NCI-H226 (cell line): ENCODE data around the gene DDN.
A peak's percentile ranks its signal among the peaks of the same experiment; 100 is the strongest.

Experiments
- DNase-seq: peaks from one replicate; pipeline ENCODE4 v3.0.0-alpha.2; 2015

Gene DDN

GRCh38 chr12:48999371-49000131 is at the start of gene DDN:
Gene DDN, minus strand, starts transcription at chr12:48999375. Its CDS starts 88 bp downstream, at chr12:48999287.
- no peak for DNase-seq

GRCh38 chr12:49048953-49049352 is 49.8 kb upstream of the DDN start:
- DNase-seq: no peak

GRCh38 chr12:49046129-49046895 is 47.1 kb upstream of the DDN start:
- no peak for DNase-seq

DNA sequence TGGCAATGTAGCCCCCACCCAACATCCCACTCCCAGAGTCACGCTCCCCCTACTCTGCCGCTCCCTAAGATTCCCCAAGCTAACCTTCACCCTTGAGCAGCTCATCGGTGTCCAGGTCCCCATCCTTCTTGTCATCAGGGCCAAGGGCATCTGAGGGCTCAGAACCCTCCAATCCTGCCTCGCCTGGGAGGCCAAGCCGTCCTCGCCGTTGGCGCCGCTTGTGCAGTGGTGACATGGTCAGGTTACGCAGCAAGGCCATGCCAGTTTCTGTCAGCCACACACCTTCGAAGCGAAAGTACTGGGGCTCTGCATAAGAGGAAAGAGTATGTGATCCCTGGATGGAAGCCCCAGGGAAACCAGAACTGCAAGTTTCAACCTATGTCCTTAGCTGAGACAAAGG is 45.5 kb upstream of the DDN start:
- DNase-seq: no peak

DNA sequence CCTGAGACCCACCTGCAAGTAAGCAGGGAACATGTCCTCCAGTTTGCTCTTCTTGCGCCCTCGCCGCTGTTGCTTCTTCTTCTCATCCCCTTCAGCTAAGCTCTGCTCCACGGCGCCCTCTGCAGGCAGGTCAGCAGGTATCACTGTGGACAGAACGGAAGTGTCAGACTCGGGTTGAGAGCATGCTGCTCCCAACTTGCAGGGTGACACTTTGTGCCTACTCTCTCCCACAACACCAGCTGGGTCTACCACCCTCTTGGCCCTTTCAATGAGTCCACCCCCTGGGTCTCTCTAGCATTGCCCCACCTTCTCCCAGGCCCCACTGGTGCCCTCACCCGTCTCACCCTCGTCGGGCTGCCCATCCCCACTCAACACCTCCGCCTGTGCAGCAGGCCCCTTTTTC is 44.7 kb upstream of the DDN start:
- DNase-seq: peak; percentile 26

- DNase-seq: no peak
Observed at GRCh38 chr12:49043241-49043640, 44.1 kb upstream of the DDN start.

DNA sequence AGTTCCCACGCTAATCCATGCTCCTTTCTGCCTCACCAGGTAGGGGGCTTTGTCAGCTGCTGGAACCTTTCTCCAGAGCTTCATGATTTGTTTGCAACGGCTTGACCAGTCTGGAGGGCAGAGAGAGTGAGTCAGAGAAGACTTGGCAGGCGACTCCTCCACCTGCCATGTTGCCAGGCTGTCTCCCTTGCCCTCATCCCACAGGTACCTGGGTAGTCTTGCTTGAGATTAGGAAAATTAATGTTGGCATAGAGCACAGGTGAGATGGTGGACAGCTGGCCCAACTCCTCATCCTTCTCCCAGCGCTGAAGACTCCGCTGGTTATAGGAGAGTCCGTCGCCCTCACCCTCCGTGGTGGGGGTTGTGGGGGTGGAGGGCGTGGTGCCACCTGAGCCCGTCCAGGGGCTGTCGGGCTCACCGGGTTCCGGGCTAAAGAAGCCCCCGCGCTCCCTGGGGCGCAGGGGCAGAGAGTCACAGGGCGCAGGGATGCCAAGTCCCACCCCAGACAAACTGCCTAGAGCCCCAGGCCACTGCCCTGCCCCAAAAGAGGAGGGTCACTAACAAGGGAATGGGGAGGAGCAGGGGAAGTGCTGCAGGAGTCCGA is 42.8 kb upstream of the DDN start:
- peak; percentile 44 for DNase-seq

DNA sequence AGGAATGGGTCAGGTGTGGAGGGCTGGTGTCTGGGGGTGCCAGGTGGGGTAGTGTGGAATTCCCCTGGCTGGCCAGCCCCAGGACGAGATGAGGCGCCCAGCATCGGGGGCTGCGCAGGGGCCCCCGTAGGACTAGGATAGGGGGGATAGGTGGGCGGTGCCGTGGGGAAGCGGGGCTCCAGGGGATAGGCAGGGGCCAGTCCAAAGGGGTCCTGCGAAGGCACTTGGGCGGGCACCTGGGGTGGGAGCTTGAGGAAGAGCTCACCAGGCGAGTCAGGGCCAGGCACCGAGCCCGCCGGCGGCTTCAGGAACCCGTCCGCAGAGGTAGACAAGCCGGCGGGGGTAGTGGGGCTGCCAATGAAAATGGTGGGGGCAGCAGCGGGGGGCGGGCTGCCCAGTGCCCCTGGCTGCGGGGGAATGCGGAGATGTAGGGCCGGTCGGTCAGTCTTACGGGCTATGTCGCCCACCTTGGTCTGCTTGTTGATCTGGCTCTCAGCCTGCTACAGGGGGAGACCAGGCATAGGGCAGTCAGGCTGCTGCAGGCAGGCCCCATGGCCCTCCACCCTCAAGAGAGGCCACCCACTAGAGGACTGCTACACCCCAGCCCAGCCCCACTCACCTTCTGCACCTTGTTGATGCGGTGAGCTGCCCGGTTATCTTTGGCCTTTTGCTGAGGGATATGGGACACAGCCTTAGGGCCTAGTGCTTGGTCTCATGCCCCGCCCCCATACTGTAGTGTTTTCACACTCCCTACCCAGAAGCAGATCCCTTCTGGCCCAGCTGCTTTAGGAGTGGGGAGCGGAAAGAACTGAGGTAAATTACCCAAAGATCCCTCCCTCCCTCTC is 42.1 kb upstream of the DDN start:
- DNase-seq: no peak

GRCh38 chr12:49040364-49040855 is 41.2 kb upstream of the DDN start:
- DNase-seq: no peak

GRCh38 chr12:49039421-49040363 is 40.5 kb upstream of the DDN start:
- DNase-seq: no peak

- DNase-seq: no peak
Observed at GRCh38 chr12:49038291-49038955, 39.2 kb upstream of the DDN start.

- DNase-seq: no peak
Observed at GRCh38 chr12:49037947-49038237, 38.7 kb upstream of the DDN start.

GRCh38 chr12:49037111-49037946 is 38.2 kb upstream of the DDN start:
- no peak for DNase-seq

- no peak for DNase-seq
Observed at GRCh38 chr12:49036029-49036428, 36.9 kb upstream of the DDN start.

- DNase-seq: no peak
Observed at GRCh38 chr12:49034286-49034622, 35.1 kb upstream of the DDN start.

DNA sequence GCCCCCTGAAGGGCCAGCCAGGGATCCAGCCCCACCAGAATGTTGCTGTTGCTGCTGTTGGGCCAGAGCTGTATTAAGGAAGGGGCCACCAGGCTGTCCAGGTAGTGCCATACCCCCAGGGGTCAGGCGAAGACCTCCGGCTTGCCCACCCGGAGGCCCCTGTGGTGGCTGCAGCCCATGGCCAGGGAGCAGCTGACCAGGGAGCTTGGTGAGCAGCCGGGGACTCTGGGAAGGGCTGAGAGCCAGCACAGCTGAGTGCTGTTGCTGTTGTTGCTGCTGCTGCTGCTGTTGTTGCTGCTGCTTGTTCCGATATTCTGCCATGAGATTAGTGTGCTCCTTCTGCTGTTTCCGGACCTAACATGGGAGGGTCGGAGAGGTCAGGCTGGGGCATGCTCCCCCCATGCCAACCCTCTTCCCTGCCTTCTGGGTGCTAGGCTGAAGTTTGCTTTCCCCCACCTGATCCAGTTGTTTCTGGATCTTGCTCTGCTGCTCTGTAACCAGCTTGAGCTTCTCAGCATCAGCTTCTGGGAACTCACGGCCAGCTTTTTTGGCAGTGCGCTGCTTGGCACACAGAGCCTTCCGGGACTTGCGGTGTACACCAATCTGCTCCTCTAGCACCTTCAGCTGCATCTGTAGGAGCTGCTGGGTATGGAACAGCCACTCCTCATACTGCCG is 34.6 kb upstream of the DDN start:
- DNase-seq: no peak

DNA sequence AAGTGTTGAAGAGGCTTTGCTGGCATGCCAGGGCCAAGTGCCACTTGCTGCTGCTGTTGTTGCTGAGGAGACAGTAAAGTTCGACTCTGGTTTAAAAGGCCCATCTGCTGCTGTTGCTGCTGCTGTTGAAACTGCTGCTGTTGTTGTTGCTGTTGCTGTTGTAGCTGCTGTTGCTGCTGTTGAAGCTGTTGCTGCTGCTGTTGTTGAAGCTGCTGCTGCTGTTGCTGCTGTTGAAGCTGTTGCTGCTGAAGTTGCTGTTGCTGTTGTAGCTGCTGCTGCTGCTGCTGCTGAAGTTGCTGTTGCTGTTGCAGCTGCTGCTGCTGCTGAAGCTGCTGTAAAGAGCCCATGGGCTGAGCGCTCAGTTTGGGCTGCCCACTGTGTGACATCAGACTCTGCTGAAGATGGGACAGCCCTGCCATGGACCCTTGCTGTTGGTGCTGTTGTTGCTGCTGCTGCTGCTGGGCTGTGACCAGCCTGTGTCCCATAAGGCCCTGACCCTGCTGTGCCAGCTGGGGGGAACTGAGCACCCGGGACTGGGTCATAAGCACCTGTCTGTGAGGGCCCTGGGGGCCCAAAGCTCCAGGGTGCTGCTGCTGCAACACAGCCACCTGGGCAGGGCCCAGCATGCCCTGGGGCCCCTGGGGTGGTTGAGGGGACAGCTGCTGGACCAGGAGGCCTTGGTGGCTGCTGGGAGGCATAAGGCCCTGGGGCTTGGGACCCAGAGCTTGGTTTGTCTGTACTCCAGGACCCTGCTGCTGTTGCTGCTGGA is 33.7 kb upstream of the DDN start:
- no peak for DNase-seq

DNA sequence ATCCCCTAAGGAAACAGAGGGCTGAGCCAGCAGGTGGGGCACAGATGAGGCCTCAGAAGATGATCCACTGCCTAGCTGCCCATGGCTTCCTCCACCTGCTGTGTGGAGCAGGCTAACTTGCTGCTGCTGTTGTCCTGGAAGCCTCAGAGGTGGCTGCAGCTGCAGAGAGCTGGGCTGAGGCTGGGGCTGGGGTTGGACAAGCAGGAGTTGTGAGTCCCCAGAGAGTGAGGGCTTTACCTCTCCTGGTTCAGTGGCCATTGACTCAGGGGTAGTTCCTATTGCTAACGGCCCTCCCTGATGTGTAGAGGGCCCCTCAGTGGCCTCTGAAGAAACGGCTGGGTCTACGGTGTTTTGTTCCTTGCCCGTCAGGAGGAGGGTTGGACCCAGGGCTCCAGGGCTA is 33.1 kb upstream of the DDN start:
- no peak for DNase-seq

- no peak for DNase-seq
Observed at GRCh38 chr12:49031573-49032161, 32.5 kb upstream of the DDN start.
